Fibroblast of upper back skin (primary cell): ENCODE measurements around the gene VSX2.

Experiments
- DNase-seq: peaks from one replicate; pipeline ENCODE4 v3.0.0-alpha.2; 2013

VSX2 gene

GRCh38 chr14:74260525-74261233 lies 21.4 kb downstream of the VSX2 start:
- DNase-seq, result no peak

- no peak for DNase-seq
Measured at GRCh38 chr14:74261288-74261687, 22.0 kb downstream of the VSX2 start.

GRCh38 chr14:74262076-74262475 lies 22.8 kb downstream of the VSX2 start:
- no peak for DNase-seq

- DNase-seq, result no peak
Measured at GRCh38 chr14:74263181-74263580, 23.9 kb downstream of the VSX2 start.

GRCh38 chr14:74263921-74264320 lies 24.7 kb downstream of the VSX2 start:
- DNase-seq, result no peak

GRCh38 chr14:74265301-74265965 lies 26.2 kb downstream of the VSX2 start:
- DNase-seq, result no peak

GRCh38 chr14:74267588-74267987 lies 28.3 kb downstream of the VSX2 start:
- peak; percentile 8 for DNase-seq

- DNase-seq, result peak; percentile 73
Measured at GRCh38 chr14:74270382-74271177, 31.3 kb downstream of the VSX2 start.

- DNase-seq, result no peak
Measured at GRCh38 chr14:74271365-74271764, 32.1 kb downstream of the VSX2 start.

- DNase-seq, result peak; percentile 94
Measured at GRCh38 chr14:74275241-74275841, 36.1 kb downstream of the VSX2 start.

GRCh38 chr14:74278080-74278479 lies 38.8 kb downstream of the VSX2 start:
- DNase-seq, result no peak

- no peak for DNase-seq
Measured at GRCh38 chr14:74281069-74281468, 41.8 kb downstream of the VSX2 start.

GRCh38 chr14:74286736-74287135 lies 47.5 kb downstream of the VSX2 start:
- DNase-seq, result no peak

GRCh38 chr14:74289801-74290200 lies 50.6 kb downstream of the VSX2 start:
- no peak for DNase-seq

GRCh38 chr14:74290415-74290814 lies 51.2 kb downstream of the VSX2 start:
- peak; percentile 26 for DNase-seq

- no peak for DNase-seq
Measured at GRCh38 chr14:74292061-74292460, 52.8 kb downstream of the VSX2 start.

GRCh38 chr14:74293606-74294005 lies 54.4 kb downstream of the VSX2 start:
- no peak for DNase-seq

- no peak for DNase-seq
Measured at GRCh38 chr14:74296037-74296467, 56.8 kb downstream of the VSX2 start.

- no peak for DNase-seq
Measured at GRCh38 chr14:74297986-74298385, 58.7 kb downstream of the VSX2 start.

- DNase-seq, result no peak
Measured at GRCh38 chr14:74299061-74299545, 59.9 kb downstream of the VSX2 start.

- DNase-seq, result no peak
Measured at GRCh38 chr14:74301594-74302151, 62.4 kb downstream of the VSX2 start.

GRCh38 chr14:74302152-74302628 lies 62.9 kb downstream of the VSX2 start:
- peak; percentile 46 for DNase-seq
